Activated T-cell treated with anti-CD3 and anti-CD28 coated beads for 24 hours (primary cell): Measurements from ENCODE around the gene CHMP4B.
"Not testable (repeated sequence)": the region's sequence is repeated elsewhere in the genome, so short reads cannot be mapped to it uniquely, and the experiment has no call there.

Source experiments
- DNase-seq: peaks from one replicate; pipeline ENCODE4 v3.0.0-alpha.2; 2020; ENCODE audit warnings: low read depth

CHMP4B gene

DNA sequence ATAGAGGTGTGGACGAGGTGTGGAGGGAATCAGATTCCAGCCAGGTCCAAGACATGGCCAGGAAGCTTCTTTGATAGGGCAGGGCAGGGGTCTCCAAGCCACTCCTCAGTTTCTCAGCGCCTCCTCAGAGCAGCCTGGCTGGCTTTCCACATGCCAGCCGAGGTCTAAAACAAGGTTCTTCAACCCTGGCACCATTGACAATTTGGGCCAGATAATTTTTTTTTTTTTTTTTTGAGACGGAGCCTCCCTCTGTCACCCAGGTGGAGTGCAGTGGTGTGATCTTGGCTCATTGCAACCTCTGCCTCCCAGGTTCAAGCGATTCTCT lies 21.3 kb upstream of the CHMP4B start:
- no peak for DNase-seq

- DNase-seq: no peak
These were observed 20.6 kb upstream of the CHMP4B start for GRCh38 chr20:33790566-33790965.

GRCh38 chr20:33791021-33791420 lies 20.1 kb upstream of the CHMP4B start:
- DNase-seq: no peak

GRCh38 chr20:33791540-33791939 lies 19.6 kb upstream of the CHMP4B start:
- DNase-seq: no peak

DNA sequence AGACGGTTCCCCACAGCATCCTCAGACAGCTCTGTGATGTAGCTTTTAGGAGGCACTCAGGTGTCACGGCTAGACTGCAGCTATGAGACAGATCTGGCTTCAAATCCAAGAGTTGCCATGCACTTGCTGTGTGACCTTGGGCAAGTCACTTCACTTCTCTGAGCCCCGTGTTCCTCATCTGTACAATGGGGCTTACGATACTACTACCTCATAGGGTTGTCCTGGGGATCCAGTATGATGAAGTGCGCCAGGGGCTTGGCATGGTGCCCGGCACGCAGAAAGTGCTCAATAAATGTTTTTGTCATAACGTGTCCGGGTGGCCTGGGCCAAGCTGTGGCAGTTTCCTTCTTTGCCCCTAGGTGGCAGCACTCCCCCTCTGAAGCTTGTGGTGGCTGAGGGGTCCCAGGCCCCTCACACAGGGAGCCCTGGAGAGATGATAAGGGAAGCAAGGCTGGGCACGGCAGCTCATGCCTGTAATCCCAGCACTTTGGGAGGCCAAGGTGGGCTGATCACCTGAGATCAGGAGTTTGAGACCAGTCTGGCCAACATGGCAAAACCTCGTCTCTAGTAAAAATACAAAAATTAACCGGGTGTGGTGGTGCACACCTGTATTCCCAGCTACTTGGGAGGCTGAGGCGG lies 19.1 kb upstream of the CHMP4B start:
- DNase-seq: peak; percentile 32

- not testable (repeated sequence) for DNase-seq
These were observed 18.6 kb upstream of the CHMP4B start for GRCh38 chr20:33792598-33792989.

DNA sequence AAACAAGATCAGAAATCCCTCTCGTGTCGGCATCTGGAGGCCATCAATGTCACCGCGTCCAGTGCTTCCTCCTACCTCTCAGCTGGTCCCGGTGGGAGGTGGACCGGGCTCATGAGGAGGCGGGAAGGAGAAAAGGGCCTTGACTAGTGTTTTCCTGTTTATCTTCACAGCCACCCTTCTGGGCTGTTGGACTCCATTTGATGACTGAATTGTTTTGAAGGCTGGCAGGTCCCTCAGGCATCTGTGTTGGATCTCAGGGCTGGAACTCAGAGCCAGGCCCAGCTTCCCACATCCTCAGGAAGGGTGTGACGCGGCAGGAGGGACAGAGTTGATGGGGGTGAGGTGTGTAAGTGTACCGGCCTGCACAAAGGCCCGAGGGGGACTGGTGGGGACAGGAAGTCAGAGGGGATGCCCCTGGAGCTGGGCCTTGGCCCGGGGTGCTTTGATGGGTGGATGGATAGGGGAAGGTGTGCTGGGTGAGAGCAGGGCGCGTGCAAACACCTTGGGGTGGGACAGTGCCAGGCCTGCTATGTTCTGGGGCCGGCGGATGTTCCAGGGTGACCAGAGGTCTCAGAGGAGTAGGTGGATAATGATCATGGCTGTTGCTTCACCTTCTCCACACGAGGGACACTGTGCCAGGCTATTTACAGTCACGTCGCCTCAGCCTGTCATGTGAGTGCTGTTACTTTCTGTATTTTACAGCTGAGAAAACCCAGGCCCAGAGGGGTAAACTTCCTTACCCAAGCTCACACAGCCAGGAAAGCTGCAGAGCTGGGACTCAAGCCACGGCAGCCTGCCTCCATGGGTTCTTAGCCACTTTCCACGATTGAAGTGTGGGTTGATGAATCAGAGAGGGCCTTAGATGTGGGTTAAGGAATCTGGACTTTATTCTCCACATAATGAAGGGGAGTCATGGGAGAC lies 17.9 kb upstream of the CHMP4B start:
- DNase-seq: no peak

DNA sequence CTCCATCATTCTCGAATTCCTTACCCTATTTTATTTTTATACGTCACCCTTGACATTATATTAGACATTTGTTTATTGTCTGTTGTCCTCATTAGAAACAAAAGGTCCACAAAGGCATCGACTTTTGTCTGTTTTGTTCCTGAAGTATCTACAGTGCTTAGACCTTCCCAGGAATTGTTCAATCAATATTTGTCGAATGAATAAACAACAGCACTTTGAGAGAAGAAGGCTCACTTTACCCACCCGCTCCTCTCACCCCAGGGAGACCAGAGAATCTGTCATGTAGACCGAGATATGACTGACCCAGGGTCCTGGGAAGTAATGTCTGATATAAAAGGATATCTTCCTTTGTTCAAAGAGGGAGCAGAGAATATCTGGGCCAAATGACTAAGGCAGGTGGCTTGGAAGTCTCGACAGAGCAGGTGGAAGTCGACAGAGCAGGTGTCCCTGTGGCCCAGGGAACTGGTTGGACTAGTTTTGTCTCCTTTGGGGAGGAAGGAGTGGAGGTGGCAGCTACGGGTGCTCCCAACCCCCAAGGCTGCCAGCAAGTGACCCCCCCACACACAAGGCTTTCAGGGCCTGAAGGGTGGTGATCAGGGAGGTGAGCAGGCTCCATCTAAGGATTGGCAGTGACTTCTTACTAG lies 14.8 kb upstream of the CHMP4B start:
- no peak for DNase-seq

GRCh38 chr20:33796907-33797544 lies 14.1 kb upstream of the CHMP4B start:
- no peak for DNase-seq

GRCh38 chr20:33798444-33798843 lies 12.7 kb upstream of the CHMP4B start:
- DNase-seq: no peak

DNA sequence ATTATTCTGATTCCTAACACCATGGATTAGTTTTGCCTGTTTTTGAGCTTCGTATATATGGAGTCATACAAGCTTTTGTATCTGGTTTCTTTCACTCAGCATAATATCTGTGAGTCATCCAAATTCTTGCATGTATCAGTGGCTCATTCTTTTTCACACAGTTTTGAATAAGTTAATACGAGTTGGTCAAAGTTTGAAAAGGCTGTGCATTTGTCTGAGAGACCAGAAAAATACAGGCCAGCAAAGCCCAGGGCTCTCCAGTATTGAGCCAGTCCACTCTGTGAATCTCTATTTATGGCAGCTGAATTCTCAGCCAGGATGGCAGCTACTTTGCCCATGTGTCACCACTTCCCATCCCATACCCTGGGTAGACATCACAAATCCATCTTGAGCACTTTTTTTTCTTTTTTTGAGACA lies 7.2 kb upstream of the CHMP4B start:
- DNase-seq: no peak

DNA sequence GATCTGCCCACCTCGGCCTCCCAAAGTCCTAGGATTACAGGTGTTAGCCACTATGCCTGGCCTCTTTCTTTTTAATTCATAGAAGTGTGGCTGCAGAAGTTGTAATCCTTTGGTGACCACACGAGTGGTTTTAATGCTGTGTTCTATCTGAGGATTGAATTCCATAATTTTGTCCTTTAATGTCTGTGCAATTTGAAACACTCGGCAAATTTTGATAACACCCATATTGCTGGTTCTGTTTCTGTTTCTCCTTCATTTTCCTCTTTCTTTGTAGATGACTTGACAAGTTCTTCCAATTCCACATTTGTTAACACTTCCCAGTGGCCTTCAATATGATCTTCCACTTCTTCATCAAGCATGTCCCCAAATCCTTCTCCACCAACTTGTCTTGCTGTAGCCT lies 2.8 kb upstream of the CHMP4B start:
- no peak for DNase-seq

GRCh38 chr20:33810259-33810658 lies 889 bp upstream of the CHMP4B start:
- no peak for DNase-seq

DNA sequence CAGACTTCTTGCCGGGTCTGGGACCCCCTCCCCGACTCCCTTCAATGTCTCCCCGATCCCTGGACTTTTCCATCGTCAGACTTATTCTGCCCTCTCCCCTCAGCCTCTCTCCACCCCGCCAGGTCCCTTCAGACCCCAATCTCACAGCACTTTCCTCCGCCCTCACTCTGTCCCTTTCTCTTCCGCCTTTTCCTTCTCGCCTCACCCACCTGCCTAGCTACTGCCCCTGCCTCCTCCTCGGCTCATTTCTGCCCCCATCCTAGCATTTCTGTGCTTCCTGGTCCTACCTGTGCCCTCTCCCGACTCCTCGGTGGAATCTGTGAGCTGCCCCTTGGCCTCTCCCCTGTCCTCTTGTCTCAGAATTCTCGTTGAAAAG lies 616 bp downstream of the CHMP4B start:
- no peak for DNase-seq

DNA sequence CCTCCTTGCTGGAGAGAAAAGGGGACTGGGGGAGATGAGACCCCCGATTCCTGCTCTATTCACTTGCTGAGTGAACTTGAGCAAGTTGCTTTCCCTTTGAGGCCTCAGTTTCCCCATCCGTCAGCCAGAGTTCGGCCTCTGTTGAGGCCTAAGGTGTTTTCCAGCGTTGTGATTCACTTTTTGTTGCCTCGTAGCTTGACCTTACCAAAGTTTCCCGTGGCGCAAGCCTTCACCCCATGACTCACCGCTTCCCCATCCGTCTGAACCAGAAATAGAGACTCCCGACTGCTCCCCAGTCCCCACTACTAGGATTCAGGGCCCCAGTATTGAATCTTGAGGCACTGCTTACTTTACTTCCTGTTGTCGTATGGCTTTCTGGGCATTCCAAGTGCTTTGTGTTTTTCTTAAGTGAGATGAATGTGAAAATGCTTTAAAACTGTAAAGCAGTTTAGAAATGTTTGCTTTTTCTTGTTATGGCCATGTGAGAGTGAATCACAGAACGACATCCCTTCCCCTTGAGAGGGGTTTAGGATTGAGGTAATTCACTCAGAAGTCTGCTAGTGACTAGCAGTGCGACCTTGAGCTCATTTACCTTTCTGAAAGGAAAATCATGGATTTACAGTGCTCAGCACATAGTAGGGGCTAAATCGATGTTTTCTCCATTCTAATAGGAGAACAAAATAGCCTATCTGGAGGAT lies 1.2 kb downstream of the CHMP4B start:
- DNase-seq: peak; percentile 25

DNA sequence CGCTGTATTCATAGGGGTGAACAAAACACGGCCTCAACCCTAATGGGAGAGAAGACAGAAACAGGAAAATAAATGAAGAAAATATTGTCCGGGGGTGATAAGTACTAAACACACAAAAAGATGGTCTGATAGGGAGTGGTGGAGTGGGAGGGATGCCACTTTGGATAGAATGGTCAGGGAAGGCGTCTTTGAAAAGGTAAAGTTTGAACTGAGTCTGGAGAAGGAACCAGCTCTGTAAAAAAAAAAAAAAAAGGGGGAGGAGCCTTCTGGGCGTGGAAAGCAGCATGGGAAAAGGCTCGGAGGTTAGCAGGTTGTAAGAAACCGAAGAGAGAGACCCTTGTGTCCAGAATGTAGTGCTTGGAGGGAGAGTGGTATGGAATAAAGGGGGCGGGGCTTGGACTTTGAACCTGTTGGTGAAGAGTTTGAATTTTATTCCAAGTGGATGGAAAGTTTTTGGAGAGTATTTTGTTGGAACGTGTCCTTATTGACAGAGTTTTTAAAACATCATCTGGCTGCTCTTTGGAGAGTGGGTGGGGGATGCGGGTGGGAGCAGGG lies 1.8 kb downstream of the CHMP4B start:
- DNase-seq: no peak

DNA sequence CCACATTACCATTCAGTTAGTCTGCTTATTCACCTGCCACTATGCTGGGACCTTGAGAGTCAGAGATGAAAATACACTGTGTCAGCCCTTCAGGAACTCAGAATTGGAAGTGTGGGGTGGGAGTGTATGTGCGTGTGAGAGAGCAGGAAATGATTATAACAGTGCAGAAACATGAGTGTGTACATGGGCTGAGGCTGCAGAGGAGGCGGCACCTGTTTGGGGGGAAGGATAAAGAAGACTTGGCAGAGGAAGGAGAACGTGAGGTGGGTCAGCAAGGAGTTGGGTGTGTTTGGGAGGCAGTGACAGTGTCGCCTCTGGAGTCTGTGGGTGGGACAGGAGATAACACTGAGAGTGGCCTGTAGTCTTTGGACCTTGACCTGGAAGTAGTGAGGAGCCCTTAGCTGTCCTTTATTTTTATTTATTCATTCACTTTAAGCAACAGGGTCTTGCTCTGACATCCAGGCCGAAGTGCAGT lies 3.1 kb downstream of the CHMP4B start:
- DNase-seq: no peak

GRCh38 chr20:33815671-33816070 lies 4.5 kb downstream of the CHMP4B start:
- DNase-seq: no peak

DNA sequence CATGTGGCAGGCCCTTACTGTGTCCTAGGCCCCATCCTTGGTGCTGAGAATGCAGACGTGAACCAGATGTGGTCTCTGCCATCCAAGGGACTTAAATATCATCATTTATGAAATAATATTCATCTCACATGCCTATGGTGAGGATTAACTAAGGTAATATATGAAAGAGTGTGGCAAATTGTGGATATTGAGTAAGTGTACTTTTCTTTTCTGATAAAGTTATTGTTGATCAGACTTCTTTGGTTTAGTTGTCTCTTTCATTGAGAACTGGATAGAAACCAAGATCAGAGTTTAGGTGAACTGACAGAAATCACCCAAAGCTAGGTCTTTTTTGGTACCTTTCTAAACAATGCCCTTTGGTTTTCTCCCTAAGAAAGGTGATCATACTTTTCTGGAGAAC lies 5.0 kb downstream of the CHMP4B start:
- no peak for DNase-seq

DNA sequence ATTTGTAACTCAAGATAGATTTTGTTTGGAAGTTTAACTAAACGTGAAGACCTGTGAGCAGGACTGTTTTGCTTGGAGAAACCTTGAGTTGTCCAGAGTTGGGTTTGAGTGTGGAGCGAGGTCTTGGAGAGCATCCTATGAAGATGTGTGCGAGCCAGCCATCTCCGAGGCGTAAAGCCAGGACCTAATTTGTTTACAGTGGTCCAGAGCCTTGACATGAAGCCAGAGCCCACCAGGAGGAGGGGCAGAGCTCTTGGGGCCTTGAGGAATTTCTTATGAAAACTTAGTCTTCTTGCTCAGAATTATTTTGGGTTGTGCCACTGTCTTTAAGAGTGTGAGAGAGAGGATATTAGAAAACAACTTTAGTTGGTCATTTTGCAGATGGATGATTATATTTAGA lies 6.3 kb downstream of the CHMP4B start:
- DNase-seq: no peak

DNA sequence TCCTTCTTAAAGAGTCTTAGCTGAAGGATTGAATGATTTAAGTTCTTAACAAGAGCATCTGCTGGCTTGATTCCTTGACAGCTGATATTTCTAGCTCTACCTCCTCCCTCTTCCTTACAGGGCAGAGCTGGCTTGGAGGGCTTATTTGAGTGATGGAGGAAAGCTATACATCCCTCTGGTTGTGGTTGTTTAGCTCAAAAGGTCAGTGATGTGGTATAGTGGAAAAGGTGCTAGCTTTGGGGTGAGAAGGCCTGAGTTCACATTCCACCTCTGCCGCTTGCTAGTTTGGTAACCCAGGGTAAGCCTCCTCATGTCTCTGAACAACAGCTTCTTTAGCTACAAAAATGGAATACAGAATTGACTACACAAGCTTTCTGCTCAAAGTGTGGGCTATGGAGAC lies 8.3 kb downstream of the CHMP4B start:
- DNase-seq: no peak

DNA sequence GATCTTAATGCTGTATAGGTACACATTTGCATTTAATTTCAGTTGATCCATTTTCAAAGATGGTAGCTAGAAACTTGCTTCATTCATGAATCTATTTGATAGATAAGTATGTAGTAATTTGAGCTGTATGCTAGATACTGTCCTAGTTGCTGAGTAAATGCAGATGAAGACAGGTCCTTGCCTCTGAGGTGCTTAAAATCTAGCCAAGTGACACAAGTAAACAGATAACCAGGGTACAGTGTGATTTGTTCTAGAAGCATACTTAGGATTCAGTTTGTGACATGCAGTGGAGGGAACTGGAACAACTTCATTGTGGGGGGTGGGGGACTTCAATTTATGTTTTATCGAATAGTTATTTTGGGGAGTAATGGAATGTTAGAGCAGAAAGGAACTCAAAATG lies 9.2 kb downstream of the CHMP4B start:
- DNase-seq: no peak
